Kidney (tissue), 14 donors: ENCODE results near the gene FAM89A. TPM values are rescaled to one million over a fixed set of nuclear protein-coding genes. Genes with fewer than 3 reads are reported as not detected.
A peak's percentile ranks its signal among the peaks of the same experiment; 100 is the strongest.

ENCODE experiments used
- DNase-seq, 5 donors: peaks; one replicate each; pipeline ENCODE4 v3.0.0-alpha.2; 2013 to 2020
- FAIRE-seq: peaks from 2 replicates; lab custom pipeline; 2012; peaks lifted over from hg19 to GRCh38; lab: Jason Lieb, UNC
- H3K27ac ChIP-seq, 2 donors: one replicate each; pipeline ENCODE4 v1.7.0; 2013; ENCODE audit warnings: low read depth in 2 of 2, low read length in 2 of 2, inconsistent platforms in 1 of 2
- H3K27me3 ChIP-seq: one replicate; pipeline ENCODE4 v1.7.1; 2013; ENCODE audit warnings: low read length, inconsistent platforms; ENCODE audit not compliant: control insufficient read depth, insufficient read depth
- H3K36me3 ChIP-seq, 3 donors: one replicate each; pipeline versions ENCODE4 v1.7.0 to v1.7.1; 2013; ENCODE audit warnings: low read length in 3 of 3, control low read depth in 1 of 3, inconsistent platforms in 1 of 3; ENCODE audit not compliant: insufficient read depth in 3 of 3, control insufficient read depth in 2 of 3
- H3K4me1 ChIP-seq, 3 donors: one replicate each; pipeline versions ENCODE4 v1.7.0 to v1.7.1; 2013; ENCODE audit warnings: low read length in 3 of 3, inconsistent platforms in 1 of 3, low read depth in 1 of 3; ENCODE audit not compliant: control insufficient read depth in 2 of 3, insufficient read depth in 2 of 3
- H3K4me3 ChIP-seq, 3 donors: one replicate each; pipeline versions ENCODE4 v1.7.0 to v1.8.1; 2013; ENCODE audit warnings: low read length in 3 of 3, control low read depth in 1 of 3, inconsistent platforms in 1 of 3
- H3K9ac ChIP-seq, 3 donors: one replicate each; pipeline versions ENCODE4 v1.7.0 to v1.7.1; 2013; ENCODE audit warnings: low read length in 3 of 3, control low read depth in 1 of 3, inconsistent platforms in 1 of 3
- H3K9me3 ChIP-seq, 3 donors: one replicate each; pipeline versions ENCODE4 v1.7.0 to v1.7.1; 2013; ENCODE audit warnings: low read length in 3 of 3, control low read depth in 1 of 3, inconsistent platforms in 1 of 3; ENCODE audit not compliant: control insufficient read depth in 2 of 3, insufficient read depth in 1 of 3
- intact Hi-C: fragments of 100-400 bp; cut with DNase I; formaldehyde crosslinking; loops from one replicate; pipeline ENCODE4 v1.11.1; 2022
- polyA plus RNA-seq: library from polyadenylated mRNA; stranded (reverse); fragments of 350-450 nt; fragmentation: Illumina TruSeq; extraction: RNeasy Lipid Tissue Mini Kit (QIAGEN cat#74804); gene quantifications from one replicate; pipeline ENCODE4 v1.2.3, GENCODE V29; 2014; ENCODE audit warnings: low read depth, low replicate concordance; ENCODE audit not compliant: insufficient read depth
- total RNA-seq: library from RNA; stranded (reverse); fragmentation: NEBNext Ultra II Directional; extraction: Animal tissue kit (Norgen Biotek cat#: 25700); gene quantifications from one replicate; pipeline ENCODE4 v1.2.1, GENCODE V29; 2021
- TF ChIP-seq, protein P1 (sequence below): IDR thresholded peaks from 3 replicates; pipeline ENCODE4 v1.5.1; 2012; ENCODE audit warnings: mild to moderate bottlenecking, moderate library complexity, borderline replicate concordance; ENCODE audit not compliant: insufficient read depth; ENCODE audit errors: extremely low read depth
- donor health status: control.
- donor health status: control.
- donor health status: control.
- donor health status: control.
- donor health status: control.
- donor health status: DM: yes; HTN: yes; CAD: no.
- donor health status: Normal renal cell carcinoma (clear cell type).

The FAM89A gene
- total and polyA plus RNA-seq, 2 donors from 2014 or later = 14.9 to 19.9 TPM

DNA sequence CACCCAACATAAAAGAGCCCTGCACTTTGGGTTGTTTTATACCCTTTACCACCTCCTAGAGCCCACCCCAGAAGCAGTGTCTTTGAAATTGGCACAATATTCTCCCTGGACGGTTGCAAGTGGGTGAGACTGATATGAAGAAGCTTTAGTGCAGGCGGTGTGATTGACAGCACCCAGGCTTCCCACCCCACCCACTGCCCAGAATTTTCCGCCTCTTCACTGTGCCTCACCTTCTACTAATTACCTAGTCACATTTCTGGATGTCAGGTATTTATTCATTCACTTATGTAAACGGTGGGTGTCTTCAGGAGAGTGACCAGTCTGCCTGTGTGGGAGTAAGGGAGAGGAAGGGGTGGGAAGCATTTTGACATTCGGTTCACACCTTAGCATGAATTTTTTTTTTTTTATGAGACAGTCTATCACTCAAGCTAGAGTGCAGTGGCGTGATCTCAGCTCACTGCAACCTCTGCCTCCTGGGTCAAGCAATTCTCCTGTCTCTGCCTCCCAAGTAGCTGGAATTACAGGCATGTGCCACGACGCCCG, 1.7 kb upstream of the FAM89A start:
- intact Hi-C loops = no loop called here
- DNase-seq (peak in 1 of 5 donors; percentile 37), FAIRE-seq (no peak)
- TF ChIP-seq, protein P1, sequence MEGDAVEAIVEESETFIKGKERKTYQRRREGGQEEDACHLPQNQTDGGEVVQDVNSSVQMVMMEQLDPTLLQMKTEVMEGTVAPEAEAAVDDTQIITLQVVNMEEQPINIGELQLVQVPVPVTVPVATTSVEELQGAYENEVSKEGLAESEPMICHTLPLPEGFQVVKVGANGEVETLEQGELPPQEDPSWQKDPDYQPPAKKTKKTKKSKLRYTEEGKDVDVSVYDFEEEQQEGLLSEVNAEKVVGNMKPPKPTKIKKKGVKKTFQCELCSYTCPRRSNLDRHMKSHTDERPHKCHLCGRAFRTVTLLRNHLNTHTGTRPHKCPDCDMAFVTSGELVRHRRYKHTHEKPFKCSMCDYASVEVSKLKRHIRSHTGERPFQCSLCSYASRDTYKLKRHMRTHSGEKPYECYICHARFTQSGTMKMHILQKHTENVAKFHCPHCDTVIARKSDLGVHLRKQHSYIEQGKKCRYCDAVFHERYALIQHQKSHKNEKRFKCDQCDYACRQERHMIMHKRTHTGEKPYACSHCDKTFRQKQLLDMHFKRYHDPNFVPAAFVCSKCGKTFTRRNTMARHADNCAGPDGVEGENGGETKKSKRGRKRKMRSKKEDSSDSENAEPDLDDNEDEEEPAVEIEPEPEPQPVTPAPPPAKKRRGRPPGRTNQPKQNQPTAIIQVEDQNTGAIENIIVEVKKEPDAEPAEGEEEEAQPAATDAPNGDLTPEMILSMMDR = no peak
- Histone ChIP-seq H3K27me3 (no peaks in the 10 kb centered on the region), H3K9me3 (peaks cover 0 to 3% (median 2%) of the 10 kb centered on the region in 3 donors), H3K27ac (no peak overlapping the region), H3K9ac (no peak overlapping the region), H3K36me3 (no peaks in the 10 kb centered on the region), H3K4me1 (peaks cover 0 to 5% (median 0%) of the 10 kb centered on the region in 3 donors), H3K4me3 (no peak overlapping the region)

DNA sequence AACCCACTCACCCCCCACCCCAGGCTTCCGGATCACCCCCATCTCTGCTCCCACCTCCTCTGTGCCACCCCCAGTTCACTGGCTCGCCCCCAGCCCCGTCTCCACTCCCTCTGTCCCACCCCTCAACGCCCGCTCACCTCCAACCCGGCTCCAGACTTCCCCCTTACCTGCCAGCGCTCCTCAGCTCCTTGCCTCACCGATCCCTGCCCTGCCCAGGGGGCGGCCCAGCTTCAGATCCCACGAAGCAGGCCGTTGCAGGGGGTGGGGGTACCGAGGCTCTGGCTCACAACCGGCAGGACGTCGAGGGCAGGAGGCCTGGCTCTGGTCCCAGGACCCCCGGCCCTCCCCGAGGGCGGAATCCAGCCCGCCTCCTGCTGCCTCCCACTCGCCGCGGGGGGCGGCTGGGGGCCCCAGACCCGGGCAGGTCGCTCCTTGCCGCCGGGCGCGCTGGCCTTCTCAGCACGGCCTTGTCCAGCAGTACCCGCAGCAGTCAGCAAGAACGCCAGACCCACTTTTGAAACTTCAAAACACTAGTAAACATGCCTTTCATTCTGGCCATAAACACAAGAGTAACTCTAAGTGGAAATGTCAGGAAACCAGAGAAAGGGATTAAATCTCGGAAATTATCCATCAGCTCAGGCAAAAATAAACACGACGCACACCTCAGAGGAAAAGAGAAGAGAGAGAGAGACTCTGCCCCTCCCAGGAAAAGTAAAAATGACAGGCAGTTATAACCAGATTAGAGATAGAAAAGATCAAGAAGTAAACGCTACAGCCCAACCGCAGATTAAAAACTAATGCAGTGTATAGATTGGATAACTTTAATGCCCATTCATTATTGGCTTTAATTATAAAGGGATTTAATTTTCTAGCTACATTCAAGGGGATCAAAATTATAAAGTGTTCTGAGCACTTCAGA, 1.0 kb upstream of the FAM89A start:
- Histone ChIP-seq H3K4me1 (peaks cover 0 to 5% (median 0%) of the 10 kb centered on the region in 3 donors), H3K4me3 (peak overlapping the region in 1 of 3 donors; percentile 57), H3K27ac (no peak overlapping the region), H3K27me3 (no peaks in the 10 kb centered on the region), H3K36me3 (no peaks in the 10 kb centered on the region), H3K9me3 (peaks cover 0 to 3% (median 2%) of the 10 kb centered on the region in 3 donors), H3K9ac (peak overlapping the region in 1 of 3 donors; percentile 55)
- intact Hi-C loops = no loop called here
- FAIRE-seq (no peak), DNase-seq (peak; percentile 40 to 81 (median 61))
- TF ChIP-seq, protein P1 = no peak

DNA sequence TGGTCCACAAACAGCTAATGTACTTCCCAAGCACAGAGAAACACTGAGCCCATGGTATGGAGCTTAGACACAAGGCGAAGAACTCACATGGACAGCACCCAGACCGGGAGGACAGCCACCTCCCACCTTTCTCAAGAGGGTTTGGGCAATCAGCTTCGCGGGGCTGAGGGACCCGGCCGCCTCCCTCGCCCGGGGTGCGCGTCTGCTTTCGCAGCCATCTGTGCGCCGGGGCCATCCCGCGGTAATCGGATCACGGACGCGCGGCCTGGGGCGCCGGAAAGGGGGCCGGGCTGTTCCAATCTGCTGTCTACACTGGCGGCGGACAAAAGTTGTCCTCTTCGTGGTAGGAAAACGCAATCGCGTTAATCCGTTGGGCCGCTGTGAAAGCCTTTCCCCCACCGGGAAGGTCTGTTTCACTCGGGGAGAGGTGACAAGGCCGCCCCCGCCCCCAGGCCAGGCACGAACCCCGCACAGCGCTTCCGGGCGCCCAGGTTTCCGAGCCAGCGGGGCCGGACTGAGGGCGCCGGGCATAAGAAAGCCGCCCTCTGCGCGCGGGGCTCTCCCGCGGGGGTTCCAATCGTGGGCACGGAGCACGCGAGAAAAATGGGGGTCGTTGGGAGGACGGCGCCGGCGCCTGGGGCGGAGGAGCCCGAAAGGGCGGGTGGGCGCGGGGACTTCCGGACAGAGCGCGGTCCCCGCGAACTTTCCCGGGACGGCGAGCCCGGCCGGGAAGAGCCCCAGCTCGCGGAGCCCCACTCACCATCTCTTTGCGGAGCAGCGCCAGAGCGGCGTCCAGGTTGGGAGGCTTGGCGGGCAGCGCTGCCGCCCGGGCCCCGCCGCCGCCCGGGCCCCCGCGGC, 664 bp downstream of the FAM89A start:
- DNase-seq (peak; percentile 42 to 80 (median 66)), FAIRE-seq (no peak)

More for the DNA sequence above, 664 bp downstream of the FAM89A start:
- intact Hi-C loops = no loop called here
- no peak overlapping the region for H3K27ac ChIP-seq
- H3K9ac ChIP-seq = peak overlapping the region in 2 of 3 donors; percentile 11 to 58
- peak overlapping the region; percentile 8 to 68 (median 50) for H3K4me3 ChIP-seq
- peaks cover 0 to 5% (median 0%) of the 10 kb centered on the region in 3 donors for H3K4me1 ChIP-seq
- no peaks in the 10 kb centered on the region for H3K27me3 ChIP-seq
- H3K9me3 ChIP-seq = peaks cover 0 to under 1% (median 0%) of the 10 kb centered on the region in 3 donors
- TF ChIP-seq, protein P1 = no peak
- no peaks in the 10 kb centered on the region for H3K36me3 ChIP-seq
